Loucy (cell line): ENCODE measurements around the gene AP1G2.

ENCODE experiments used
- EZH2phosphoT487 ChIP-seq: fragments of 200-600 bp; IDR thresholded peaks from 2 replicates; pipeline ENCODE4 v1.6.1; 2018; ENCODE audit warnings: antibody characterized with exemption, mild to moderate bottlenecking, moderate library complexity, borderline replicate concordance
- TF ChIP-seq, protein P1 (sequence below): fragments of 200-600 bp; sonication (generic); conservative IDR thresholded peaks from 2 replicates; pipeline ENCODE4 v1.5.1; 2014; ENCODE audit warnings: mild to moderate bottlenecking, antibody characterized with exemption, low read length

DNA sequence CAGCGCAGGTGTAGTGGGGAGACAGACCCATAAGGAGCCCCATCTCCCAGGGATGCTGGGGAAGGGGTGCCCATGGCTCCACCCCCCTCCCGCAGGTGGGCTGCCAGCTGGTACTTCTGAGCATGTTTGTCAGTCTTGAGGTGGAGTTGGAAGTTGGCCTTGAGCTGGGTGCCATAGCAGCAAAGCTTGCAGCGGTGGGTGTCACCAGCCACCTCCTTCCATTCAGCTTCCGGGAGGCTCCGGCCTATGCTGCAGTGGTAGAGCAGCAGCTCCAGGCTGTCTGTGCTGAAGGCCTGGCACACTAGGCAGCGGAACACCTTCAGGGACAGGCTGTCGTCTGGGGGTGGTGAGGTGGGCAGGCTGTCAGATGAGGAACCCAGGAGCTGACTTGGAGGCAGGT lies 34.9 kb downstream of the AP1G2 start:
- TF ChIP-seq, protein P1, sequence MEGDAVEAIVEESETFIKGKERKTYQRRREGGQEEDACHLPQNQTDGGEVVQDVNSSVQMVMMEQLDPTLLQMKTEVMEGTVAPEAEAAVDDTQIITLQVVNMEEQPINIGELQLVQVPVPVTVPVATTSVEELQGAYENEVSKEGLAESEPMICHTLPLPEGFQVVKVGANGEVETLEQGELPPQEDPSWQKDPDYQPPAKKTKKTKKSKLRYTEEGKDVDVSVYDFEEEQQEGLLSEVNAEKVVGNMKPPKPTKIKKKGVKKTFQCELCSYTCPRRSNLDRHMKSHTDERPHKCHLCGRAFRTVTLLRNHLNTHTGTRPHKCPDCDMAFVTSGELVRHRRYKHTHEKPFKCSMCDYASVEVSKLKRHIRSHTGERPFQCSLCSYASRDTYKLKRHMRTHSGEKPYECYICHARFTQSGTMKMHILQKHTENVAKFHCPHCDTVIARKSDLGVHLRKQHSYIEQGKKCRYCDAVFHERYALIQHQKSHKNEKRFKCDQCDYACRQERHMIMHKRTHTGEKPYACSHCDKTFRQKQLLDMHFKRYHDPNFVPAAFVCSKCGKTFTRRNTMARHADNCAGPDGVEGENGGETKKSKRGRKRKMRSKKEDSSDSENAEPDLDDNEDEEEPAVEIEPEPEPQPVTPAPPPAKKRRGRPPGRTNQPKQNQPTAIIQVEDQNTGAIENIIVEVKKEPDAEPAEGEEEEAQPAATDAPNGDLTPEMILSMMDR, result no peak
- no peak for TF ChIP-seq EZH2phosphoT487
